Measurements from ENCODE around the gene NOP14. TPM values are rescaled to one million over a fixed set of nuclear protein-coding genes. Genes with fewer than 3 reads are reported as not detected.
"Not testable (repeated sequence)": the region's sequence is repeated elsewhere in the genome, so short reads cannot be mapped to it uniquely, and the experiment has no call there.

The NOP14 gene
- total RNA-seq, 4 donors from 2014 or later, result 16.7 to 21.1 (median 18.8) TPM

DNA sequence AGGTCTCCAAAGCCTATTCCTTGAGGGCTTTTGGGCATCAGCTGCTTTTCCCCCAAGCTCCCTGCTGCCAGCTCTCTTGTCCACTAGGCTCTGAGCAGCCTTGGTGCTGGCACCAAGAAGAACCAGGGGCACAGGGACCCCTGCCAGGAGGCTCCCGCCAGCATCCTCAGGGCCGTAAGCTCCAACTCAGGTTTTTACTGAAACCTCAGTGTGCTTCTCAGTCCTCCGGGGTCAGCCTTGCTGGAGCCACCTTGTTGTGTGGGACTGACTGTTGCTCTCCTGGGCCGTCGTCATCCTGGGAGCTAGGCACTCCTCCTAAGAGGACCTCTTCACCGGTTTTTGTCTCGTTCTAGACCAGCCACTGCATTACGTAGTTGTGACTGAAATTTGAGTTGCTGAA is 38.9 kb downstream of the NOP14 start:
- 95% methylated on average over 6 of the region's 8 CpGs for WGBS
- Histone ChIP-seq H3K36me3 (peaks cover 33 to 91% (median 75%) of the 10 kb centered on the region in 4 donors), H3K4me3 (no peak overlapping the region), H3K4me1 (peaks cover 0 to 14% (median 4%) of the 10 kb centered on the region in 4 donors), H3K27me3 (no peaks in the 10 kb centered on the region), H3K9me3 (no peaks in the 10 kb centered on the region), H3K27ac (replicated peaks in 1 of 4) (peak overlapping the region in 1 of 4 donors; percentile 27)
- DNase-seq (ENCODE audit: extremely low spot score), result no peak
- intact Hi-C loops (cut with DNase I), result no loop called here
- TF ChIP-seq EP300 (IDR thresholded peaks at IDR 0.05), result no peak
- no peak for TF ChIP-seq POLR2AphosphoS5 (IDR thresholded peaks at IDR 0.05)
- TF ChIP-seq, protein P1, sequence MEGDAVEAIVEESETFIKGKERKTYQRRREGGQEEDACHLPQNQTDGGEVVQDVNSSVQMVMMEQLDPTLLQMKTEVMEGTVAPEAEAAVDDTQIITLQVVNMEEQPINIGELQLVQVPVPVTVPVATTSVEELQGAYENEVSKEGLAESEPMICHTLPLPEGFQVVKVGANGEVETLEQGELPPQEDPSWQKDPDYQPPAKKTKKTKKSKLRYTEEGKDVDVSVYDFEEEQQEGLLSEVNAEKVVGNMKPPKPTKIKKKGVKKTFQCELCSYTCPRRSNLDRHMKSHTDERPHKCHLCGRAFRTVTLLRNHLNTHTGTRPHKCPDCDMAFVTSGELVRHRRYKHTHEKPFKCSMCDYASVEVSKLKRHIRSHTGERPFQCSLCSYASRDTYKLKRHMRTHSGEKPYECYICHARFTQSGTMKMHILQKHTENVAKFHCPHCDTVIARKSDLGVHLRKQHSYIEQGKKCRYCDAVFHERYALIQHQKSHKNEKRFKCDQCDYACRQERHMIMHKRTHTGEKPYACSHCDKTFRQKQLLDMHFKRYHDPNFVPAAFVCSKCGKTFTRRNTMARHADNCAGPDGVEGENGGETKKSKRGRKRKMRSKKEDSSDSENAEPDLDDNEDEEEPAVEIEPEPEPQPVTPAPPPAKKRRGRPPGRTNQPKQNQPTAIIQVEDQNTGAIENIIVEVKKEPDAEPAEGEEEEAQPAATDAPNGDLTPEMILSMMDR (IDR thresholded peaks at IDR 0.05), result no peak

DNA sequence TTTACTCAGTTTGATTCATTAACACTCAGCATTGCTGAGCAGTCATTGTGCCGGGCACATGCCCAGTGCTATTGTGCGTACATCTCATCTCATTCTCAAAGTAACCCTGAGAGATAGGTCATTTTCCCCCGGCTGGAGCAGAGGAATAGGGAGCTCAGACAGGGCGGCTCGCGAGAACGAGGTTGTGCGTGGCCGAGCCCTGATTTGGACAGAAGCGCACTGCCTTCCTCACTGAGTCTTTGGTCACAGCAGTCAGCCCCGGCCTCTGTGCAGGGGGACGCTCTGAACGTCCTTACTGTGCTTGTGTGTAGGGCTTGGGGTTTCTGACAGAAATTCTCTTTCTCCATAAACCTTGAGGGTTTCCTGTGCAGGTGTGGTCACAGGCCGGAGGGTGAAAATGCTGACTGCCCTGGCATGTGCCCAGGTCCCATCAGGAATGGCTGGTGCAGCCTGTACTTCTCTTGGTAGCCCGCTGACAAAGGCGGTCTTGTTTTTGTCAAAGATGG is 39.5 kb downstream of the NOP14 start:
- Histone ChIP-seq H3K36me3 (peaks cover 29 to 91% (median 69%) of the 10 kb centered on the region in 4 donors), H3K9me3 (no peaks in the 10 kb centered on the region), H3K27me3 (no peaks in the 10 kb centered on the region), H3K4me1 (peaks cover 0 to 14% (median 4%) of the 10 kb centered on the region in 4 donors), H3K27ac (replicated peaks in 1 of 4) (no peak overlapping the region), H3K4me3 (no peak overlapping the region)
- intact Hi-C loops (cut with DNase I), result no loop called here
- no peak for DNase-seq (ENCODE audit: extremely low spot score)
- no peak for TF ChIP-seq POLR2AphosphoS5 (IDR thresholded peaks at IDR 0.05)
- TF ChIP-seq, protein P1 (IDR thresholded peaks at IDR 0.05), result no peak
- TF ChIP-seq EP300 (IDR thresholded peaks at IDR 0.05), result no peak
- no peak for TF ChIP-seq POLR2A (IDR thresholded peaks at IDR 0.05; ENCODE audit: low read depth)
- 93% methylated on average over 16 of the region's 16 CpGs for WGBS

DNA sequence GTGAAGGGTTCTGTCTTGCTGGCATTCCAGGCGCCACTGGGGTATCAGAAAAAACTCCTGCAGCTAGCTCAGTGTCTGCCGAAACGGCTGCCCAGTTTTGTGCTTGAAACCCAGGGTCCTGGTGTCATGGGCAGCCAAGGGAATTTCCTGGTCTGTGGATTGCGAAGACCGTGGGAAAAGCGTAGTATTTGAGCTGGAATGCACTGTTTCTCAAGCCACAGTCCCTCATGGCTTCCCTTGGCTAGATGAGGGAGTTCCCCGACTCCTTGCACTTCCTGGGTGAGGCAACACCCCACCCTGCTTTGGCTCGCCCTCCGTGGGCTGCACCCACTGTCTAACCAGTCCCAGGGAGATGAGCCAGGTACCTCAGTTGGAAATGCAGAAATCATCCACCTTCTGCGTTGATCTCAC is 40.1 kb downstream of the NOP14 start:
- no peaks in the 10 kb centered on the region for H3K9me3 ChIP-seq
- 89% methylated on average over 7 of the region's 10 CpGs for WGBS
- intact Hi-C loops (cut with DNase I), result no loop called here
- no peaks in the 10 kb centered on the region for H3K27me3 ChIP-seq
- no peak for DNase-seq (ENCODE audit: extremely low spot score)
- peaks cover 24 to 88% (median 63%) of the 10 kb centered on the region in 4 donors for H3K36me3 ChIP-seq
- H3K27ac ChIP-seq (replicated peaks in 1 of 4), result no peak overlapping the region
- H3K4me1 ChIP-seq, result peaks cover 0 to 14% (median 4%) of the 10 kb centered on the region in 4 donors
- no peak overlapping the region for H3K4me3 ChIP-seq
- TF ChIP-seq, protein P1 (IDR thresholded peaks at IDR 0.05), result no peak
- TF ChIP-seq EP300 (IDR thresholded peaks at IDR 0.05) (no peak), POLR2AphosphoS5 (IDR thresholded peaks at IDR 0.05) (no peak), POLR2A (IDR thresholded peaks at IDR 0.05; ENCODE audit: low read depth) (no peak)

DNA sequence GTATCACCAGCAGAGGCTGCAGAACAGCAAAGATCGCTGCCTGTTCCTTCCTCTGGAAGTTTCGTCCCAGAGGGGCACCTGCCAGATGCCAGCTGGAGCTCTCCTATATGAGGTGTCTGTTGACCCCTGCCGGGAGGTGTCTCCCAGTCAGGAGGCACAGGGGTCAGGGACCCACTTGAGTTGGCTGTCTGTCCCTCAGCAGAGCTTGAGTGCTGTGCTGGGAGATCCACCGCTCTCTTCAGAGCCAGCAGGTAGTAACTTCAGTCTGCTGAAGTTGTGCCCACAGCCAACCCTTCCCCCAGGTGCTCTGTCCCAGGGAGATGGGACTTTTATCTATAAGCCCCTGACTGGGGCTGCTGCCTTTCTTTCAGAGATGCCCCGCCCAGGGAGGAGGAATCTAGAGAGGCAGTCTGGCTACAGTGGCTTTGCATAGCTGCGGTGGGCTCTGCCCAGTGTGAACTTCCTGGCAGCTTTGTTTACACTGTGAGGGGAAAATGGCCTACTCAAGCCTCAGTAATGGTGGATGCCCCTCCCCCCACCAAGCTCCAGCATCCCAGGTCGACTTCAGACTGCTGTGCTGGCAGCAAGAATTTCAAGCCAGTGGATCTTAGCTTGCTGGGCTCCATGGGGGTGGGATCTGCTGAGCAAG is 40.6 kb downstream of the NOP14 start:
- H3K27me3 ChIP-seq; H3K27ac ChIP-seq (replicated peaks in 1 of 4); H3K4me3 ChIP-seq; H3K9me3 ChIP-seq; intact Hi-C loops (cut with DNase I); DNase-seq (ENCODE audit: extremely low spot score): not testable (repeated sequence)
- WGBS, result 54% methylated on average over 6 of the region's 7 CpGs
- Histone ChIP-seq H3K4me1 (peaks cover 0 to 14% (median 4%) of the 10 kb centered on the region in 4 donors), H3K36me3 (peaks cover 24 to 88% (median 58%) of the 10 kb centered on the region in 4 donors)

DNA sequence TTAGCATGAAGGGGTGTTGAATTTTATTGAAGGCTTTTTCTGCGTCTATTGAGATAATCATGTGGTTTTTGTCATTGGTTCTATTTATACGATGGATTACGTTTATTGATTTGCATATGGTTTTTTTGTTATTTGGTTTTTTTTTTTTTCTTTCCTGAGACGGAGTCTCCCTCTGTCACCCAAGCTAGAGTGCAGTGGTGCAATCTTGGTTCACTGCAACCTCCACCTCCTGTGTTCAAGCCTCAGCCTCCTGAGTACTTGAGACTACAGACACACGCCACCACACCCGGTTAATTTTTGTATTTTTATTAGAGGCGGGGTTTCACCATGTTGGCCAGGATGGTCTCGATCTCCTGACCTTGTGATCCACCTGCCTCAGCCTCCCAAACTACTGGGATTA is 44.5 kb downstream of the NOP14 start:
- DNase-seq (ENCODE audit: extremely low spot score); H3K4me3 ChIP-seq; H3K27ac ChIP-seq (replicated peaks in 1 of 4); H3K9me3 ChIP-seq; H3K27me3 ChIP-seq; intact Hi-C loops (cut with DNase I): not testable (repeated sequence)
- Histone ChIP-seq H3K4me1 (peaks cover 0 to 14% (median 4%) of the 10 kb centered on the region in 4 donors), H3K36me3 (peaks cover 40 to 86% (median 57%) of the 10 kb centered on the region in 4 donors)
- WGBS, result 98% methylated on average over 8 of the region's 8 CpGs

DNA sequence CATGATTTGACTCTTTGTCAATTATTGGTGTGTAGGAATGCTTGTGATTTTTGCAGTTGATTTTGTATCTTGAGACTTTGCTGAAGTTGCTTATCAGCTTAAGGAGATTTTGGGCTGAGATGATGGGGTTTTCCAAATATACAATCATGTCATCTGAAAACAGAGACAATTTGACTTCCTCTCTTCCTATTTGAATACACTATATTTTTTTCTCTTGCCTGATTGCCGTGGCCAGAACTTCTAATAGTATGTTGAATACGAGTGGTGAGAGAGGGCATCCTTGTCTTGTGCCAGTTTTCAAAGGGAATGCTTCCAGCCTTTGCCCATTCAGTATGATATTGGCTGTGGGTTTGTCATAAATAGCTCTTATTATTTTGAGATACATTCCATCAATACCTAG is 44.9 kb downstream of the NOP14 start:
- DNase-seq (ENCODE audit: extremely low spot score); H3K27ac ChIP-seq (replicated peaks in 1 of 4); H3K4me3 ChIP-seq; intact Hi-C loops (cut with DNase I); H3K27me3 ChIP-seq; H3K9me3 ChIP-seq: not testable (repeated sequence)
- Histone ChIP-seq H3K36me3 (peaks cover 36 to 86% (median 56%) of the 10 kb centered on the region in 4 donors), H3K4me1 (peaks cover 0 to 12% (median 3%) of the 10 kb centered on the region in 4 donors)
- 87% methylated on average over 2 of the region's 2 CpGs for WGBS

DNA sequence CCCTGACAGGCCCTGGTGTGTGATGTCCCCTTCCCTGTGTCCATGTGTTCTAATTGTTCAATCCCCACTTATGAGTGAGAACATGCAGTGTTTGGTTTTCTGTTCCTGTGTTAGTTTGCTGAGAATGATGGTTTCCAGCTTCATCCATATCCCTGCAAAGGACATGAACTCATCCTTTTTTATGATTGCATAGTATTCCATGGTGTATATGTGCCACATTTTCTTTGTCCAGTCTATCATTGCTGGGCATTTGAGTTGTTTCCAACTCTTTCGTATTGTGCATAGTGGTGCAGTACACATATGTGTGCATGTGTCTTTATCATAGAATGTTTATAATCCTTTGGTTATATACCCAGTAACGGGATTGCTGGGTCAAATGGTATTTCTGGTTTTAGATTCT is 46.5 kb downstream of the NOP14 start:
- H3K27me3 ChIP-seq; intact Hi-C loops (cut with DNase I); H3K4me3 ChIP-seq: not testable (repeated sequence)

More for the DNA sequence above, 46.5 kb downstream of the NOP14 start:
- H3K9me3 ChIP-seq; H3K4me1 ChIP-seq; DNase-seq (ENCODE audit: extremely low spot score); H3K27ac ChIP-seq (replicated peaks in 1 of 4): not testable (repeated sequence)
- peaks cover 47 to 86% (median 57%) of the 10 kb centered on the region in 4 donors for H3K36me3 ChIP-seq
- WGBS, result 98% methylated on average over 2 of the region's 2 CpGs
